Body of pancreas (tissue), 4 donors: ENCODE measurements around the gene CCDC12. TPM values are rescaled to one million over a fixed set of nuclear protein-coding genes. Genes with fewer than 3 reads are reported as not detected.
A peak's percentile ranks its signal among the peaks of the same experiment; 100 is the strongest.

Source experiments
- ATAC-seq: fragments of 150-250 bp; one replicate; pipeline ENCODE4 v1.9.1; 2016
- DNase-seq, 4 donors: peaks; one replicate each; pipeline ENCODE4 v3.0.0-alpha.2; 2019
- H3K27ac ChIP-seq, 4 donors: fragments of 200-600 bp; sonication (generic); 1 replicate in 3 of 4; 2 replicates in 1 of 4; pipeline versions ENCODE4 v1.5.1 to v1.6.1; 2016 to 2019; ENCODE audit warnings: mild to moderate bottlenecking in 1 of 4, mixed read lengths in 1 of 4, moderate library complexity in 1 of 4
- H3K27me3 ChIP-seq, 2 donors: fragments of 200-600 bp; sonication (generic); one replicate each; pipeline ENCODE4 v1.6.0; 2016; ENCODE audit warnings: mild to moderate bottlenecking in 1 of 2
- H3K36me3 ChIP-seq, 2 donors: fragments of 200-600 bp; sonication (generic); replicated peaks in 1 of 2; 2 replicates each; pipeline ENCODE4 v1.5.1; 2016; ENCODE audit warnings: low read depth in 2 of 2; ENCODE audit not compliant: insufficient read depth in 1 of 2
- H3K4me1 ChIP-seq: fragments of 200-600 bp; sonication (generic); one replicate; pipeline ENCODE4 v1.6.0; 2016
- H3K4me3 ChIP-seq, 2 donors: fragments of 200-600 bp; sonication (generic); 1 replicate in 1 of 2; 2 replicates in 1 of 2; pipeline ENCODE4 v1.5.1; 2016 to 2019
- H3K9me3 ChIP-seq, 3 donors: fragments of 200-600 bp; sonication (generic); 1 replicate in 2 of 3; 2 replicates in 1 of 3; pipeline ENCODE4 v1.5.1; 2016
- CTCF ChIP-seq, 7 experiments: fragments of 450-650 bp in 4 of 7; fragments of 200-600 bp in 3 of 7; sonication (generic) in 3 of 7; IDR thresholded peaks; one replicate each; pipeline ENCODE4 v1.5.1; 2016 to 2019; ENCODE audit warnings: antibody characterized with exemption in 7 of 7
- POLR2A ChIP-seq, 3 donors: fragments of 450-650 bp; IDR thresholded peaks; one replicate each; pipeline ENCODE4 v1.6.1; 2016; ENCODE audit warnings: antibody characterized with exemption in 3 of 3, mild to moderate bottlenecking in 2 of 3
- WGBS, 2 donors: methylation state at CpG; one replicate each; pipeline ENCODE4 v1.1.5; 2017; 5-methylcytosine and 5-hydroxymethylcytosine counted together
- intact Hi-C: fragments of 100-400 bp; cut with DNase I; formaldehyde crosslinking; loops from one replicate; pipeline ENCODE4 v1.15.1; 2023
- total RNA-seq, 2 donors: library from RNA; depleted of rRNA; stranded (reverse); fragments of >200 nt; gene quantifications; one replicate each; pipeline ENCODE4 v1.1.0, GENCODE V29; 2016

Gene CCDC12
- total RNA-seq, 2 donors from 2014 or later, result 25.4 to 67.2 TPM

DNA sequence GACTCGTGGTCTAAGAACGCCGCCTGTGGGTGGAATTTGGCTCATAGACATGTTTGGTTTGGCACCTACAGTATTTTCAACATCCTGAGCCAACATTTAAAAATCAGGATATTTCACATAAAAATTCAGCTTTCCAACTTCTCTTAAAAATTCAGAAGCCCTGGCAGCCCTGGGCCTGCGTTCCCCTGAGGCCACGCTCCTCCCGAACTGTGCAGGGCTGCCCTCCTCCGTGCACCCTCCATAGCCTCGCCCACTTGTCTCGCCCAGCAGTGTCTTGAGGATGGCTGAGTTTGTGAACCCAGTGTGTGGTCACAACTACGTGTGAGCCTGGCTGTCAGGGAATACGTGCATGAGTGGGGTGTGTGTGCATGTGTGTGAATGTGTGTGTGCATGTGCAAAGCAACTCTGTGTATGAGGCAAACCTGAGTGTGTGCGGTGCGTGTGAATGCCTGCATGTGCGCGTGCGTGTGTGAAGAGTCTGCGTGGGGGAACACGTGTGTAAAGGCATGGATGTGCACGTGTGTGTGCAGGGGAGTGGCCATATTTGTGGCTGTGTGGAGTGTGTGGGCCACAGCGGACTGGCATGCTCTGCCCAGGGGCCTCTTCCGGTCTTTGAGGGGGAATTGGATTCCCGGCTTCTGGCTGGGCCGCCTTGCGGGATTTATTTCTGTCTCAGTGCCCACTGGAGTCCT, 68.1 kb downstream of the CCDC12 start:
- Histone ChIP-seq H3K27me3 (no peaks in the 10 kb centered on the region), H3K9me3 (no peaks in the 10 kb centered on the region), H3K4me3 (no peak overlapping the region), H3K27ac (no peak overlapping the region), H3K36me3 (no peaks in the 10 kb centered on the region), H3K4me1 (peaks cover 16% of the 10 kb centered on the region)
- TF ChIP-seq POLR2A (IDR thresholded peaks at IDR 0.05) (no peak), CTCF (IDR thresholded peaks at IDR 0.05) (peak in 3 of 7 experiments; percentile 19 to 48 (median 43))
- ATAC-seq, result no peak
- intact Hi-C loops, result no loop called here
- WGBS, 2 donors, result 46 to 61% methylated on average over 24 of the region's 24 CpGs
- peak in 2 of 4 donors; percentile 43 to 58 for DNase-seq

- ATAC-seq (no peak), DNase-seq (no peak)
- peaks cover 16% of the 10 kb centered on the region for H3K4me1 ChIP-seq
- TF ChIP-seq POLR2A (IDR thresholded peaks at IDR 0.05), result no peak
- peak in 2 of 7 experiments; percentile 56 to 58 for TF ChIP-seq CTCF (IDR thresholded peaks at IDR 0.05)
- no peak overlapping the region for H3K27ac ChIP-seq
- H3K9me3 ChIP-seq, result no peaks in the 10 kb centered on the region
- H3K4me3 ChIP-seq, result no peak overlapping the region
- H3K36me3 ChIP-seq, result no peaks in the 10 kb centered on the region
- 15 to 33% methylated on average over 1 of the region's 1 CpG for WGBS, 2 donors
- intact Hi-C loops, result no loop called here
- no peaks in the 10 kb centered on the region for H3K27me3 ChIP-seq
Measured at GRCh38 chr3:46907960-46908293, 68.6 kb downstream of the CCDC12 start.

DNA sequence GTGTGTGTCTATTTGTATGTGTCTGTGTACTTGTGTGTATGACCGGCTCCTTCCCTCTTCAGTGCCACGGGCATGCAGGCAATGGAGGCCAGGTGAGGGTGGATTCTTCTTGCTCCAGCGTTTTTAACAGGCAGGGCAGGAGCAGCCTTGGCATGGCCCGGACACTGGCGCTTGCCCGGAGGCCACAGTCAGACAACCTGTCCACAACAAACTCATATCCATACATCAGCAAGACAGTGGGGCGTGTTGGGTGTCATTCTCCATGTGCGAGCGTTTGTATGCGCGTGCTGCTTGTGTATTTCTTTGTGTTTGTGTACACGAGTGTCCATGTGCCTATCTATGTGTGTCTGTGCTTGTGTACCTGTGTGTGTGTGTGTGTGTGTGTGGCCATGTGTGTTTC, 69.3 kb downstream of the CCDC12 start:
- TF ChIP-seq POLR2A (IDR thresholded peaks at IDR 0.05) (no peak), CTCF (IDR thresholded peaks at IDR 0.05) (no peak)
- Histone ChIP-seq H3K27ac (no peak overlapping the region), H3K27me3 (no peaks in the 10 kb centered on the region), H3K4me1 (peaks cover 16% of the 10 kb centered on the region), H3K9me3 (no peaks in the 10 kb centered on the region), H3K4me3 (no peak overlapping the region), H3K36me3 (no peaks in the 10 kb centered on the region)
- ATAC-seq, result no peak
- intact Hi-C loops, result no loop called here
- 65 to 68% methylated on average over 11 to 12 of the region's 12 CpGs for WGBS, 2 donors
- DNase-seq, result peak in 1 of 4 donors; percentile 9

DNA sequence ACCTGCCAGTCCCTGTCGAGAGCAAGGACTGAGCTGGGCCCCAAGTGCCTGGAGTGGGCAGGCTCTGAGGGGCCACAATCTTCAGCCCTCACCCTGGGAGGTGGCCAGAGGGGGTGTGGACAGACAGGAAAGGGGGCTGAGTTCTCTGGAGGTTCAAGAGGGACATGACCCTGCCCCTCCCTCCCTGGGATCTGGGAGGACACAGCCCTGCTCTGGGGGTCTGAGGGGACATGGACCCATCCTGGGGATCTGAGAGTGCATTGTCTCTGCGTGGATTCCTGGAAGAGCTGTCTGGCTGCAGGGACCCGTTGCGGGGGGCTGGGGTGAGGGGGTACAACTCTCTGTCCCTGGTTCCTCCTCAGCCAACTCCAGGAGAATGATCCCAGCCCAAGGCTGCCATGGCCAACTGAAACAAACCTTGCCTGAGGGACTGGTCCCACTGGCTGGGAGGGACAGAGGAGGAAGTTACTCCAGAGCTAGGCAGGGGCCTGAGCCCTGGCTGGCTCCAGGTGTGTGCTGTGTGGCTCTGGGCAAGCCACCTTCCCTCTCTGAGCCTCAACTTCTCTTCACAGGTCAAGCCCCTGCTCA, 70.0 kb downstream of the CCDC12 start:
- TF ChIP-seq CTCF (IDR thresholded peaks at IDR 0.05) (no peak), POLR2A (IDR thresholded peaks at IDR 0.05) (no peak)
- Histone ChIP-seq H3K36me3 (no peaks in the 10 kb centered on the region), H3K4me3 (no peak overlapping the region), H3K9me3 (no peaks in the 10 kb centered on the region), H3K27ac (no peak overlapping the region), H3K27me3 (no peaks in the 10 kb centered on the region), H3K4me1 (peaks cover 16% of the 10 kb centered on the region)
- 75% methylated on average over 4 of the region's 4 CpGs; no CpG with 5 or more reads in 1 of the 2 donors for WGBS, 2 donors
- DNase-seq (peak in 1 of 4 donors; percentile 4), ATAC-seq (no peak)
- intact Hi-C loops, result no loop called here
